Activated CD8-positive, alpha-beta T cell treated with anti-CD3 and anti-CD28 coated beads, Interleukin-2, amount 10 ng/mL, durations not matched to agents 7 days and 5 days (primary cell): ENCODE results near the gene IRS1. TPM values are rescaled to one million over a fixed set of nuclear protein-coding genes. Genes with fewer than 3 reads are reported as not detected.

Experiments
- ATAC-seq: fragments of 150-1000 bp; cut with Tn5 transposase; one replicate; pipeline ENCODE4 v1.10.0; 2021; ENCODE audit warnings: moderate library complexity
- CTCF ChIA-PET: fragments of 350-600 bp; sonication (Branson Sonifier 250); formaldehyde crosslinking; loops from one replicate; lab custom pipeline; 2021; ENCODE audit warnings: antibody characterized with exemption; lab: Charles Lee
- POLR2A ChIA-PET: fragments of 350-600 bp; sonication (Branson Sonifier 250); formaldehyde crosslinking; loops from one replicate; lab custom pipeline; 2021; ENCODE audit warnings: antibody characterized with exemption; lab: Charles Lee
- DNase-seq: peaks from one replicate; pipeline ENCODE4 v3.0.0-alpha.2; 2020
- H3K27ac Mint-ChIP-seq: one replicate; pipeline ENCODE4 v1.8.0; 2021; ENCODE audit warnings: mild to moderate bottlenecking, mixed read lengths
- H3K27me3 Mint-ChIP-seq: one replicate; pipeline ENCODE4 v1.8.0; 2021; ENCODE audit warnings: low read depth, mixed read lengths
- H3K36me3 Mint-ChIP-seq: one replicate; pipeline ENCODE4 v1.8.0; 2021; ENCODE audit warnings: low read depth, mixed read lengths
- H3K4me1 Mint-ChIP-seq: one replicate; pipeline ENCODE4 v1.8.0; 2021; ENCODE audit warnings: low read depth, mixed read lengths
- H3K4me3 Mint-ChIP-seq: one replicate; pipeline ENCODE4 v1.8.0; 2021; ENCODE audit warnings: mild to moderate bottlenecking, mixed read lengths
- H3K9me3 Mint-ChIP-seq: one replicate; pipeline ENCODE4 v1.8.0; 2022; ENCODE audit warnings: mixed read lengths; ENCODE audit not compliant: insufficient read depth
- total RNA-seq, 2 experiments: library from RNA; stranded (reverse); gene quantifications; one replicate each; pipeline ENCODE4 v1.2.3, GENCODE V29; 2021

Gene IRS1
- total RNA-seq, 2 experiments from 2014 or later: 7.3 to 9.6 TPM

GRCh38 chr2:226694149-226694548 is 105.5 kb downstream of the IRS1 start:
- no peaks in the 10 kb centered on the region for H3K9me3 Mint-ChIP-seq
- CTCF ChIA-PET: no interaction called here

DNA sequence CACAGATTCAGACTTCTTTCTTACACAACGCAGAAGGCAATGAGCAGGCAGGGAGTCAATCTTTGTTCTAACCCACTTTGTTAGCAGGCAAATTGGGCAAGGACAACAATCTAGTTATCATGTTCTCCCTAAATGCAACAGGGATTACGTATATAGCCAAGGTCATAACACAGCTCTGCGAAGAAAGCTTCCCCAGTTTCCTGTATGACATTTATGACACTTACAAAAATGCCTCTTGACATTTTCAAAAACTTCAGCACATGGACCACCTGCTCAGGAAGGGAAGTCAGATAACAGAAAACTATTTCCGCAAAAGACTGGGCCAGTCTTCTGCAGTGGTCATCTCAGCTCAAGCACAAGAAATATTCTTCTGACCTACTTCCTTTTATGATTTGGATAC is 106.1 kb downstream of the IRS1 start:
- ChIA-PET CTCF (interaction anchor here (0.6 kb wide), 1 partner anchor 109 kb away, joined by 3 read pairs; no protein-coding TSS in a partner anchor), POLR2A (no interaction called here)
- H3K27me3 Mint-ChIP-seq: peaks cover 12% of the 10 kb centered on the region
- no peak overlapping the region for H3K4me3 Mint-ChIP-seq
- DNase-seq: no peak
- ATAC-seq: no peak
- H3K36me3 Mint-ChIP-seq: no peaks in the 10 kb centered on the region
- H3K9me3 Mint-ChIP-seq: no peaks in the 10 kb centered on the region
- no peak overlapping the region for H3K27ac Mint-ChIP-seq
- H3K4me1 Mint-ChIP-seq: peaks cover 18% of the 10 kb centered on the region

More at GRCh38 chr2:226694149-226694548, 105.5 kb downstream of the IRS1 start:
- Mint-ChIP-seq H3K27ac (no peak overlapping the region), H3K4me3 (no peak overlapping the region), H3K36me3 (no peaks in the 10 kb centered on the region), H3K27me3 (peaks cover 8% of the 10 kb centered on the region), H3K4me1 (peaks cover 18% of the 10 kb centered on the region)
- DNase-seq (no peak), ATAC-seq (no peak)
- POLR2A ChIA-PET: no interaction called here

- Mint-ChIP-seq H3K36me3 (no peaks in the 10 kb centered on the region), H3K4me1 (peaks cover 18% of the 10 kb centered on the region), H3K9me3 (no peaks in the 10 kb centered on the region), H3K27ac (no peak overlapping the region), H3K4me3 (no peak overlapping the region), H3K27me3 (peaks cover 15% of the 10 kb centered on the region)
- ATAC-seq: no peak
- ChIA-PET POLR2A (no interaction called here), CTCF (no interaction called here)
- DNase-seq: no peak
Observed at GRCh38 chr2:226692521-226693126, 107.0 kb downstream of the IRS1 start.

- peaks cover 18% of the 10 kb centered on the region for H3K4me1 Mint-ChIP-seq
- DNase-seq (no peak), ATAC-seq (no peak)
- ChIA-PET CTCF (no interaction called here), POLR2A (no interaction called here)
- no peaks in the 10 kb centered on the region for H3K9me3 Mint-ChIP-seq
- no peak overlapping the region for H3K4me3 Mint-ChIP-seq
- no peak overlapping the region for H3K27ac Mint-ChIP-seq
- H3K27me3 Mint-ChIP-seq: peaks cover 15% of the 10 kb centered on the region
- H3K36me3 Mint-ChIP-seq: no peaks in the 10 kb centered on the region
Observed at GRCh38 chr2:226691255-226691654, 108.4 kb downstream of the IRS1 start.

GRCh38 chr2:226690461-226691024 is 109.1 kb downstream of the IRS1 start:
- no peak overlapping the region for H3K27ac Mint-ChIP-seq
- H3K9me3 Mint-ChIP-seq: no peaks in the 10 kb centered on the region
- CTCF ChIA-PET: no interaction called here
- H3K4me3 Mint-ChIP-seq: no peak overlapping the region
- POLR2A ChIA-PET: no interaction called here
- H3K27me3 Mint-ChIP-seq: peaks cover 15% of the 10 kb centered on the region
- H3K36me3 Mint-ChIP-seq: no peaks in the 10 kb centered on the region
- DNase-seq (no peak), ATAC-seq (no peak)
- H3K4me1 Mint-ChIP-seq: peaks cover 18% of the 10 kb centered on the region

DNA sequence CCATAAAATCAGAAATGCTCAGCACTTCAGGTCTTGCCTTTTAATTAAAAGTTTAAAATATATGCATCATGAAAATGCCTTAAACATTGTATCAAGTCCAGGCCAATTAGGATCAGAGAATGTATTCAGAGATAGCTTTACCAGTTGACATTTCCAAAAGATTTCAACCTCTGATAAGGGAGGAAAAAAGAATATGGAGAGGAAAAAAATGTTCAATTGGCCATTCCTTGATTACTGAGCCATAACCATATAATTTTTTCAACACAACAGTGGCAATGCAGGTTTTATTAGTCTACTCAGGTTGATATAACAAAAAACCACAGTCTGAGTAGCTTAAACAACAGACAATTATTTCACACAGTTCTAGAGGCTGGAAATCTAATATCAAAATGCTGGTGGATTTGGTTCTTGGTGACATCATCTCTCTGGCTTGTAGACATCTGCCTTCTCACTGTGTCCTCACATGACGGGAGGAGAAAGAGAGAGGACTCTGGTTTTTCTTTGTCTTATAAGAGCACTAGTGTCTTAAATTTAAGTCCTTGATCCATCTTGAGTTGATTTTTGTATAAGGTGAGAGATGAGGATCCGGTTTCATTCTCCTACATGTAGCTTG is 111.9 kb downstream of the IRS1 start:
- Mint-ChIP-seq H3K27ac (no peak overlapping the region), H3K36me3 (no peaks in the 10 kb centered on the region), H3K4me3 (no peak overlapping the region), H3K27me3 (peaks cover 15% of the 10 kb centered on the region), H3K4me1 (peaks cover 17% of the 10 kb centered on the region), H3K9me3 (no peaks in the 10 kb centered on the region)
- CTCF ChIA-PET: no interaction called here
- no peak for DNase-seq
- no peak for ATAC-seq
- POLR2A ChIA-PET: no interaction called here

GRCh38 chr2:226684563-226684959 is 115.1 kb downstream of the IRS1 start:
- DNase-seq (no peak), ATAC-seq (no peak)
- Mint-ChIP-seq H3K27ac (no peak overlapping the region), H3K27me3 (peaks cover 10% of the 10 kb centered on the region), H3K4me3 (no peak overlapping the region), H3K9me3 (no peaks in the 10 kb centered on the region), H3K36me3 (no peaks in the 10 kb centered on the region), H3K4me1 (peaks cover 3% of the 10 kb centered on the region)
- ChIA-PET POLR2A (no interaction called here), CTCF (no interaction called here)

GRCh38 chr2:226683944-226684562 is 115.6 kb downstream of the IRS1 start:
- POLR2A ChIA-PET: no interaction called here
- Mint-ChIP-seq H3K36me3 (no peaks in the 10 kb centered on the region), H3K4me3 (no peak overlapping the region), H3K9me3 (no peaks in the 10 kb centered on the region), H3K27ac (no peak overlapping the region), H3K4me1 (peaks cover 3% of the 10 kb centered on the region), H3K27me3 (peaks cover 7% of the 10 kb centered on the region)
- DNase-seq: no peak
- ATAC-seq: no peak
- CTCF ChIA-PET: no interaction called here

DNA sequence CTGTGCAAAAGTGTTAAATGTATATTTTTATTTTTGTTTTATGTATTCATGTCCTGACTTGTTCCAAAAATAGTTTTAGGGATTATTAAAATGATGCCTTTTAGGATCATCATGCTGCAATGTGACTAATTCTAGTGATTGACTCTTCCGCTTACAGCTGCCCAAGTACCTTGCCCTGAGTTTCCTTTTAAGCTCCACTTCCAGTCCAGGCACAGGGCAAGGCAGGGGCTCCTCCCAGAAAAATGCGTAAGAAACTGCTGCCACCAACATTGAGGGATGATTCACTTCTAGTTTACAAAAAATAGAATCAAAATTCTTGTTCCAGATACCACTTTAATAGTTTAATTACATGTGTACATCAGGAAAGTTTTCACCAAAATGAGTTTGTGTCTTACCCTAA is 116.4 kb downstream of the IRS1 start:
- Mint-ChIP-seq H3K4me1 (peaks cover 3% of the 10 kb centered on the region), H3K27me3 (no peaks in the 10 kb centered on the region), H3K9me3 (no peaks in the 10 kb centered on the region), H3K36me3 (no peaks in the 10 kb centered on the region), H3K4me3 (no peak overlapping the region), H3K27ac (no peak overlapping the region)
- no peak for ATAC-seq
- ChIA-PET CTCF (no interaction called here), POLR2A (no interaction called here)
- DNase-seq: no peak

Other genes with a start within 250 kb of the IRS1 start
- gene RHBDD1, start 36.2 kb upstream of the IRS1 start, total RNA-seq: 10 to 100 TPM; 23.4 to 29.5 TPM